ACHN (cell line): ENCODE measurements around the gene ALAS1.
A peak's percentile ranks its signal among the peaks of the same experiment; 100 is the strongest.

Experiments used
- DNase-seq: peaks from one replicate; pipeline ENCODE4 v3.0.0-alpha.2; 2015
- in situ Hi-C: cut with HindIII; loops from 2 replicates; pipeline ENCODE4 v1.10.0; 2017; ENCODE audit warnings: low sequenced_read_pairs, low pct_ligation_motif_present, low pct_unique_long_range_greater_than_20kb

Gene ALAS1

GRCh38 chr3:52240886-52241370, 43.0 kb downstream of the ALAS1 start:
- in situ Hi-C loops, result no loop called here

GRCh38 chr3:52242039-52242438, 44.1 kb downstream of the ALAS1 start:
- in situ Hi-C loops, result no loop called here
- DNase-seq, result no peak

More at GRCh38 chr3:52240886-52241370, 43.0 kb downstream of the ALAS1 start:
- DNase-seq, result no peak

- DNase-seq, result no peak
- in situ Hi-C loops, result no loop called here
Measured at GRCh38 chr3:52243791-52244628, 46.0 kb downstream of the ALAS1 start.

GRCh38 chr3:52245322-52246263, 47.6 kb downstream of the ALAS1 start, which contains the start of gene PPM1M:
TSS of gene PPM1M (plus strand) at chr3:52245759. CDS start at chr3:52245825, 66 bp downstream.
- DNase-seq, result peak; percentile 42
- in situ Hi-C loops, result no loop called here

- no peak for DNase-seq
- in situ Hi-C loops, result no loop called here
Measured at GRCh38 chr3:52246264-52246620, 48.3 kb downstream of the ALAS1 start.

- in situ Hi-C loops, result no loop called here
- no peak for DNase-seq
Measured at GRCh38 chr3:52246728-52247408, 48.9 kb downstream of the ALAS1 start.

- in situ Hi-C loops, result no loop called here
- no peak for DNase-seq
Measured at GRCh38 chr3:52247409-52248164, 49.6 kb downstream of the ALAS1 start.

- in situ Hi-C loops, result no loop called here
- DNase-seq, result no peak
Measured at GRCh38 chr3:52248165-52248541, 50.2 kb downstream of the ALAS1 start.

- in situ Hi-C loops, result no loop called here
- DNase-seq, result no peak
Measured at GRCh38 chr3:52248816-52249547, 51.0 kb downstream of the ALAS1 start.

GRCh38 chr3:52249683-52250082, 51.7 kb downstream of the ALAS1 start:
- DNase-seq, result no peak
- in situ Hi-C loops, result no loop called here

GRCh38 chr3:52250122-52250521, 52.2 kb downstream of the ALAS1 start:
- in situ Hi-C loops, result no loop called here
- DNase-seq, result no peak

- in situ Hi-C loops, result no loop called here
Measured at GRCh38 chr3:52253314-52254304, 55.6 kb downstream of the ALAS1 start.

GRCh38 chr3:52254608-52255007, 56.6 kb downstream of the ALAS1 start:
- no peak for DNase-seq
- in situ Hi-C loops, result no loop called here

More at GRCh38 chr3:52253314-52254304, 55.6 kb downstream of the ALAS1 start:
- no peak for DNase-seq

- in situ Hi-C loops, result no loop called here
- DNase-seq, result no peak
Measured at GRCh38 chr3:52256159-52256558, 58.2 kb downstream of the ALAS1 start.

- DNase-seq, result no peak
- in situ Hi-C loops, result no loop called here
Measured at GRCh38 chr3:52256622-52257021, 58.7 kb downstream of the ALAS1 start.

GRCh38 chr3:52257911-52258310, 60.0 kb downstream of the ALAS1 start:
- in situ Hi-C loops, result no loop called here
- no peak for DNase-seq
